Glutamatergic neuron (in vitro differentiated cells): ENCODE measurements around the gene IL4R. TPM values are rescaled to one million over a fixed set of nuclear protein-coding genes. Genes with fewer than 3 reads are reported as not detected.

ENCODE experiments used
- DNase-seq: peaks from one replicate; pipeline ENCODE4 v3.0.0; 2022
- H3K27ac Mint-ChIP-seq: one replicate; pipeline ENCODE4 v1.8.0; 2020; ENCODE audit warnings: mild to moderate bottlenecking, mixed read lengths, inconsistent platforms; ENCODE audit not compliant: unreplicated experiment
- H3K27me3 Mint-ChIP-seq: one replicate; pipeline ENCODE4 v1.8.0; 2020; ENCODE audit warnings: mild to moderate bottlenecking, moderate library complexity, mixed read lengths, inconsistent platforms; ENCODE audit not compliant: unreplicated experiment
- H3K36me3 Mint-ChIP-seq: one replicate; pipeline ENCODE4 v1.8.0; 2020; ENCODE audit warnings: mild to moderate bottlenecking, mixed read lengths, inconsistent platforms; ENCODE audit not compliant: unreplicated experiment
- H3K4me1 Mint-ChIP-seq: one replicate; pipeline ENCODE4 v1.8.0; 2020; ENCODE audit warnings: mild to moderate bottlenecking, low read depth, mixed read lengths, inconsistent platforms; ENCODE audit not compliant: unreplicated experiment
- H3K4me3 Mint-ChIP-seq: one replicate; pipeline ENCODE4 v1.8.0; 2020; ENCODE audit warnings: mild to moderate bottlenecking, mixed read lengths, inconsistent platforms; ENCODE audit not compliant: unreplicated experiment
- H3K9me3 Mint-ChIP-seq: one replicate; pipeline ENCODE4 v1.8.0; 2020; ENCODE audit warnings: mild to moderate bottlenecking, moderate library complexity, mixed read lengths, inconsistent platforms; ENCODE audit not compliant: unreplicated experiment
- CTCF ChIP-seq: fragments of 200-600 bp; sonication (generic); IDR thresholded peaks from one replicate; pipeline ENCODE4 v1.5.0; 2021; ENCODE audit not compliant: partially characterized antibody, unreplicated experiment
- total RNA-seq: library from RNA; stranded (reverse); fragmentation: NEBNext Ultra II Directional; extraction: Animal tissue kit (Norgen Biotek cat#: 25700); gene quantifications from one replicate; pipeline ENCODE4 v1.2.1, GENCODE V29; 2021; ENCODE audit not compliant: unreplicated experiment

Gene IL4R
- total RNA-seq, 1 donor from 2014 or later, result 10.8 TPM

- Mint-ChIP-seq H3K4me1 (no peaks in the 10 kb centered on the region), H3K9me3 (no peaks in the 10 kb centered on the region), H3K27ac (no peak overlapping the region), H3K36me3 (no peaks in the 10 kb centered on the region), H3K4me3 (no peak overlapping the region), H3K27me3 (peaks cover 2% of the 10 kb centered on the region)
- no peak for TF ChIP-seq CTCF
- no peak for DNase-seq
Measured at GRCh38 chr16:27369806-27370205, 56.0 kb downstream of the IL4R start.

- H3K4me3 Mint-ChIP-seq, result no peak overlapping the region
- DNase-seq, result no peak
- peaks cover 2% of the 10 kb centered on the region for H3K27me3 Mint-ChIP-seq
- no peaks in the 10 kb centered on the region for H3K9me3 Mint-ChIP-seq
- no peaks in the 10 kb centered on the region for H3K4me1 Mint-ChIP-seq
- no peaks in the 10 kb centered on the region for H3K36me3 Mint-ChIP-seq
- no peak for TF ChIP-seq CTCF
- H3K27ac Mint-ChIP-seq, result no peak overlapping the region
Measured at GRCh38 chr16:27370318-27370717, 56.5 kb downstream of the IL4R start.

GRCh38 chr16:27373312-27373711 is 59.5 kb downstream of the IL4R start:
- Mint-ChIP-seq H3K4me3 (no peak overlapping the region), H3K4me1 (no peaks in the 10 kb centered on the region), H3K36me3 (no peaks in the 10 kb centered on the region), H3K27me3 (peaks cover 2% of the 10 kb centered on the region), H3K9me3 (peaks cover 3% of the 10 kb centered on the region), H3K27ac (no peak overlapping the region)
- TF ChIP-seq CTCF, result no peak
- DNase-seq, result no peak

- DNase-seq, result no peak
- no peak for TF ChIP-seq CTCF
- H3K27ac Mint-ChIP-seq, result no peak overlapping the region
- H3K27me3 Mint-ChIP-seq, result peaks cover 2% of the 10 kb centered on the region
- no peaks in the 10 kb centered on the region for H3K36me3 Mint-ChIP-seq
- no peak overlapping the region for H3K4me3 Mint-ChIP-seq
- peaks cover 3% of the 10 kb centered on the region for H3K9me3 Mint-ChIP-seq
- H3K4me1 Mint-ChIP-seq, result no peaks in the 10 kb centered on the region
Measured at GRCh38 chr16:27374221-27374803, 60.5 kb downstream of the IL4R start.

GRCh38 chr16:27374804-27375425 is 61.1 kb downstream of the IL4R start:
- TF ChIP-seq CTCF, result peak; percentile 69
- H3K4me1 Mint-ChIP-seq, result no peaks in the 10 kb centered on the region
- H3K27me3 Mint-ChIP-seq, result peaks cover 2% of the 10 kb centered on the region
- DNase-seq, result peak; percentile 87
- no peaks in the 10 kb centered on the region for H3K36me3 Mint-ChIP-seq
- peaks cover 3% of the 10 kb centered on the region for H3K9me3 Mint-ChIP-seq
- H3K27ac Mint-ChIP-seq, result no peak overlapping the region
- H3K4me3 Mint-ChIP-seq, result no peak overlapping the region
